ENCODE data around the gene DOCK1. TPM values are rescaled to one million over a fixed set of nuclear protein-coding genes. Genes with fewer than 3 reads are reported as not detected.
A peak's percentile ranks its signal among the peaks of the same experiment; 100 is the strongest.

DOCK1 gene
- total and polyA plus RNA-seq, 2 experiments from 2014 or later = 22.8 to 45.6 TPM

DNA sequence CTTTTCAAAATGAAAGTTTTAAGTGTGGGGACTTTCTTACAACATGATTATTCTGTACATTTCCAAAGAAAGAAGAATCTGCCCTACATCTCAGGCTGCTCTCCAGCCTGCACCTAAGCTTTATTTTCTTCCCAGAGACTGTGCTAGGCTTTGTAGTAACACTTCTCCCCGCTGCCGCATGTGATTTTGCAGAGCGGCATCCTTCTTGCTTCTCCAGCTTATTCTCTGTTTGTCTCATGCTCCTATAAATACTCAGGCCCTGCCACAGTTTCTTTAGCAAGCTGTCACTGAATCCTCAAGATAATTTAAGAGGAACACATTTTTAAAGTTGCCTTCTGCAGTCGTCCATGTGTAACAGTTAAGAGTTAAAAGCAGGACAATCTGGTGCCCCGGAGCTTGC, 237.6 kb downstream of the DOCK1 start:
- no peaks in the 10 kb centered on the region for H3K36me3 ChIP-seq (ENCODE audit: low read depth)
- in situ Hi-C loops (cut with MboI) = no loop called here
- H3K4me3 ChIP-seq = no peak overlapping the region
- no peak for TF ChIP-seq EZH2phosphoT487 (IDR thresholded peaks at IDR 0.05; ENCODE audit: insufficient read depth, low read depth)
- TF ChIP-seq EZH2 (IDR thresholded peaks at IDR 0.05; ENCODE audit: insufficient read depth, poor library complexity, severe bottlenecking) = no peak
- H3K27ac ChIP-seq = no peak overlapping the region
- no peak overlapping the region for H3K4me2 ChIP-seq (ENCODE audit: unreplicated experiment)
- H3K9me2 ChIP-seq (ENCODE audit: insufficient read depth) = no peaks in the 10 kb centered on the region
- peaks cover 16% of the 10 kb centered on the region for H3K4me1 ChIP-seq (ENCODE audit: insufficient read depth)
- H3K79me2 ChIP-seq (ENCODE audit: insufficient read depth) = no peaks in the 10 kb centered on the region
- H4K20me1 ChIP-seq (ENCODE audit: insufficient read depth) = no peaks in the 10 kb centered on the region
- H3K9me3 ChIP-seq (ENCODE audit: low read depth) = no peaks in the 10 kb centered on the region
- DNase-seq = no peak
- H3F3A ChIP-seq (ENCODE audit: insufficient read depth) = peaks cover 25% of the 10 kb centered on the region
- H3K9ac ChIP-seq = no peak overlapping the region
- no peak overlapping the region for H2AFZ ChIP-seq
- WGBS, 2 experiments (ENCODE audit: low coverage in 1 of 2, low lambda C conversion rate in 2 of 2, missing lambda C conversion rate in 2 of 2) = 79 to 80% methylated on average over 5 of the region's 5 CpGs
- no peaks in the 10 kb centered on the region for H3K27me3 ChIP-seq (replicated peaks; ENCODE audit: insufficient read depth)

DNA sequence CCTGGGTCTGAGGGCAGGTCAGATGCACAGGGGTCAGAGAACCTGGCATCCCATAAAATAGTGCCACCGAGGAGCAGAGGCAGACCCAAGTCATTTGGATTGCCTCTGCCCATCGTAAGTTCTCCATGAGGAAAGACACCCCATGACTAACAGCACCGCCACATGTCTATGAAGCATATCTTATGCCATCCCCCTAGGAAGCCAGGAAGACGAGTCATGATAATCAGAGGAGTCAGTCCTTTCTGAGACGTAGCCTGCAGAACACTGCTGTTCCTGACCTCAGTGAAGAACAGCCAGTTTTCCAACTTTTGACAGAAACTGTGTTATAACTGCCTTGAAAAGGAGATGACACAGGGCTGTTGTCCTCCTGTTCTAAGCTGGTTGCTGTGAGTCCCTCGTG, 239.9 kb downstream of the DOCK1 start:
- in situ Hi-C loops (cut with MboI) = no loop called here
- Histone ChIP-seq H3K27me3 (replicated peaks; ENCODE audit: insufficient read depth) (no peaks in the 10 kb centered on the region), H3K36me3 (ENCODE audit: low read depth) (no peaks in the 10 kb centered on the region), H3F3A (ENCODE audit: insufficient read depth) (peaks cover 47% of the 10 kb centered on the region), H3K27ac (peak overlapping the region; percentile 56), H3K4me2 (ENCODE audit: unreplicated experiment) (peak overlapping the region; percentile 14), H3K9ac (no peak overlapping the region), H3K9me3 (ENCODE audit: low read depth) (no peaks in the 10 kb centered on the region), H3K79me2 (ENCODE audit: insufficient read depth) (no peaks in the 10 kb centered on the region), H3K4me1 (ENCODE audit: insufficient read depth) (peaks cover 37% of the 10 kb centered on the region), H3K4me3 (no peak overlapping the region), H3K9me2 (ENCODE audit: insufficient read depth) (no peaks in the 10 kb centered on the region), H4K20me1 (ENCODE audit: insufficient read depth) (no peaks in the 10 kb centered on the region), H2AFZ (no peak overlapping the region)
- WGBS, 2 experiments (ENCODE audit: low coverage in 1 of 2, low lambda C conversion rate in 2 of 2, missing lambda C conversion rate in 2 of 2) = 22 to 23% methylated on average over 6 of the region's 6 CpGs
- DNase-seq = peak; percentile 92
- no peak for TF ChIP-seq EZH2 (IDR thresholded peaks at IDR 0.05; ENCODE audit: insufficient read depth, poor library complexity, severe bottlenecking)
- TF ChIP-seq EZH2phosphoT487 (IDR thresholded peaks at IDR 0.05; ENCODE audit: insufficient read depth, low read depth) = no peak

DNA sequence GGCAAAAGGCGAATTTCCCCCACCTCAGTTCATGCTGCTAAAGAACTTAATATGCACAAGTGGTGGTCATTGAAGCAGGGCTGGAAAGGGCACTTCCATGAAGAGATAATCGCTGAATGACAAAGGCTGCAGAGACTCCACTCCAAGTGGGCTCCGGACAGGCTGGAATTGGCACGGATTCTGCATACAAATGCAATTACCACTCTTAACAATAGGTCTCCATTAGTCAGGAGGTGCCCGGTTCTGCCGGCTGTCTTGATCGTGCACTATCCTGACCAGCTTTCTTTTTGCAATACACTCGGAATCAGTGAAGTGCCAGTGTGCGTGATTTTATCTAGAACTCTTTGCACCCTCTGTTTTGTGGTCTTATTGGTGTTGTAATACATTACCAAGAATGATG, 241.4 kb downstream of the DOCK1 start:
- Histone ChIP-seq H2AFZ (no peak overlapping the region), H3K4me3 (no peak overlapping the region), H3K9ac (no peak overlapping the region), H3K79me2 (ENCODE audit: insufficient read depth) (no peaks in the 10 kb centered on the region), H3K4me2 (ENCODE audit: unreplicated experiment) (no peak overlapping the region), H3K9me3 (ENCODE audit: low read depth) (no peaks in the 10 kb centered on the region), H3K4me1 (ENCODE audit: insufficient read depth) (peaks cover 42% of the 10 kb centered on the region), H3K27ac (no peak overlapping the region), H3K27me3 (replicated peaks; ENCODE audit: insufficient read depth) (no peaks in the 10 kb centered on the region), H4K20me1 (ENCODE audit: insufficient read depth) (no peaks in the 10 kb centered on the region), H3K9me2 (ENCODE audit: insufficient read depth) (no peaks in the 10 kb centered on the region), H3F3A (ENCODE audit: insufficient read depth) (peaks cover 56% of the 10 kb centered on the region), H3K36me3 (ENCODE audit: low read depth) (no peaks in the 10 kb centered on the region)
- in situ Hi-C loops (cut with MboI) = no loop called here
- no peak for TF ChIP-seq EZH2 (IDR thresholded peaks at IDR 0.05; ENCODE audit: insufficient read depth, poor library complexity, severe bottlenecking)
- TF ChIP-seq EZH2phosphoT487 (IDR thresholded peaks at IDR 0.05; ENCODE audit: insufficient read depth, low read depth) = no peak
- WGBS, 2 experiments (ENCODE audit: low coverage in 1 of 2, low lambda C conversion rate in 2 of 2, missing lambda C conversion rate in 2 of 2) = 95 to 97% methylated on average over 9 of the region's 9 CpGs
- DNase-seq = no peak

DNA sequence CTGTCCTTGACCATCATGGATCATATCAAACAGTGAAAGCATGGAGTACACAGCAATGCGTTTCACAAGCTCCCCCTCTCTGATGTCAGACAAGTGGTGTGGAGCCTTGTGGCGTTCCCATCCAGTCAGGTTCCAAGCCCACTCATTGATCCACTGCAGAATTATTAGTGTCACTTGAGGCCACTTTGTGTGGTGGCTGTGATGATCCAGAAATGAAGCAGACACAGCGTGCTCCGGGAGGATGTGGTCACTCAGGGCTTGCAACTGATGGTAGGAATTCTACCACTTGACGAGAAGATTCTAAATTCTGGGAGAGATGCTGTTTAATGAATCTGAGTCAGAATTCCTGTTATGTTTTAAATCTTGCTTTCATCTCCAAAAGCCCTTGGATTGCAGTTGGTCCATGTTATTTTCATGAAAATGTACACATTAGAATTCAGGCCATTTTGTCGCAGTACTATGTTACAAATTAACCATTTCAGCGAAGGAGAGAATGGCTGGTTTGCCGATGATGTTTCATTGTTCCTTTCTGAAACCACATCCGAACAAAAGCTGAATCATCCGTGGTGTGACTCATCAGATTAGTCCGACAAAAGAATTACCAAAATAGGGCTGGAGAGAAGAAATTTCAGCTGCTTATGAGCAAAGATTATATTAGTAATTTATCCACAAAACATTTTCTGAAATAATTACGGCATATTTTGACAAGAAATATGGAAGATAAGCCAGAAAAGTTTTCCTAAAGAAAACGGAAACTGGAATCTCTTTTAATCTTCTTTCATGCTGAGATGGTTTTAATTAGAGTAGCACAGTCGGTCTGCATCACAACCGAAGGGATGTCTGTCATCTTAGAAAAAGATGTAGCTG, 243.1 kb downstream of the DOCK1 start:
- DNase-seq = peak; percentile 93
- 2 to 3% methylated on average over 15 of the region's 15 CpGs for WGBS, 2 experiments (ENCODE audit: low coverage in 1 of 2, low lambda C conversion rate in 2 of 2, missing lambda C conversion rate in 2 of 2)
- Histone ChIP-seq H3K27ac (peak overlapping the region; percentile 98), H3K4me1 (ENCODE audit: insufficient read depth) (peaks cover 42% of the 10 kb centered on the region), H3K9ac (peak overlapping the region; percentile 75), H3K4me2 (ENCODE audit: unreplicated experiment) (peak overlapping the region; percentile 96), H3K79me2 (ENCODE audit: insufficient read depth) (no peaks in the 10 kb centered on the region), H3K4me3 (peak overlapping the region; percentile 63), H3K9me2 (ENCODE audit: insufficient read depth) (no peaks in the 10 kb centered on the region), H2AFZ (no peak overlapping the region), H3F3A (ENCODE audit: insufficient read depth) (peaks cover 56% of the 10 kb centered on the region), H3K9me3 (ENCODE audit: low read depth) (no peaks in the 10 kb centered on the region), H4K20me1 (ENCODE audit: insufficient read depth) (no peaks in the 10 kb centered on the region), H3K36me3 (ENCODE audit: low read depth) (no peaks in the 10 kb centered on the region), H3K27me3 (replicated peaks; ENCODE audit: insufficient read depth) (no peaks in the 10 kb centered on the region)
- TF ChIP-seq EZH2phosphoT487 (IDR thresholded peaks at IDR 0.05; ENCODE audit: insufficient read depth, low read depth) = no peak
- TF ChIP-seq EZH2 (IDR thresholded peaks at IDR 0.05; ENCODE audit: insufficient read depth, poor library complexity, severe bottlenecking) = no peak
- in situ Hi-C loops (cut with MboI) = no loop called here
